HepG2 (cell line): ENCODE measurements around the gene CTNNAL1. TPM values are rescaled to one million over a fixed set of nuclear protein-coding genes. Genes with fewer than 3 reads are reported as not detected.

Source experiments
- ATAC-seq: fragments of 200-7000 bp; cut with Tn5 transposase; 3 replicates; pipeline ENCODE4 v1.9.1; 2020; ENCODE audit warnings: mild to moderate bottlenecking, moderate library complexity
- BruUV-seq: library from RNA; stranded (reverse); fragments of 400-500 nt; replicated peaks from 2 replicates; lab custom pipeline; 2021; lab: Mats Ljungman, UMichigan
- CTCF ChIA-PET: fragments of 300-600 bp; formaldehyde crosslinking; extraction: SDS; loops from one replicate; lab custom pipeline; 2021; ENCODE audit warnings: low total read pairs, inconsistent platforms, low intra/inter-chr PET ratio; lab: Yijun Ruan, JAX
- POLR2A ChIA-PET: fragments of 350-600 bp; sonication (Branson Sonifier 250); formaldehyde crosslinking; loops from one replicate; lab custom pipeline; 2020; ENCODE audit warnings: antibody characterized with exemption, inconsistent platforms; lab: Yijun Ruan, JAX
- DNase-seq: peaks from one replicate; pipeline ENCODE4 v3.0.0-alpha.2; 2015; ENCODE audit warnings: low spot score
- FAIRE-seq: peaks from 3 replicates; lab custom pipeline; 2011; peaks lifted over from hg19 to GRCh38; lab: Jason Lieb, UNC
- H2AFZ ChIP-seq: one replicate; pipeline ENCODE4 v1.6.1; 2011; ENCODE audit warnings: low read length, inconsistent platforms
- H3K27ac ChIP-seq: fragments of 300-600 bp; 3 replicates; pipeline ENCODE4 v1.8.0; 2011; ENCODE audit warnings: mixed run types, mild to moderate bottlenecking, mixed read lengths, low read length, inconsistent platforms; ENCODE audit not compliant: insufficient read depth; ENCODE audit errors: extremely low read length
- H3K27me3 ChIP-seq, 2 experiments: fragments of 200-600 bp in 1 of 2; 2 replicates in 1 of 2; 3 replicates in 1 of 2; pipeline versions ENCODE4 v1.6.0 to v1.8.0; 2011; ENCODE audit warnings: low read length in 2 of 2, mild to moderate bottlenecking in 2 of 2, moderate library complexity in 2 of 2, inconsistent platforms in 1 of 2; ENCODE audit not compliant: insufficient read depth in 2 of 2, control insufficient read depth in 1 of 2
- H3K36me3 ChIP-seq, 2 experiments: fragments of 200-600 bp in 1 of 2; replicated peaks in 1 of 2; 2 replicates in 1 of 2; 3 replicates in 1 of 2; pipeline versions ENCODE4 v1.5.1 to v1.8.0; 2011; ENCODE audit warnings: low read length in 2 of 2, inconsistent platforms in 1 of 2; ENCODE audit not compliant: insufficient read depth in 2 of 2, control insufficient read depth in 1 of 2
- H3K4me1 ChIP-seq: 2 replicates; pipeline ENCODE4 v1.5.1; 2012; ENCODE audit warnings: low read length, inconsistent platforms; ENCODE audit not compliant: insufficient read depth
- H3K4me2 ChIP-seq: 2 replicates; pipeline ENCODE4 v1.6.0; 2011; ENCODE audit warnings: low read depth, low read length, inconsistent platforms
- H3K4me3 ChIP-seq, 3 experiments: fragments of 200-600 bp in 1 of 3; sonication (generic), shearing (Covaris generic) in 1 of 3; replicated peaks in 1 of 3; 2 replicates each; pipeline ENCODE4 v1.5.1; 2011 to 2016; ENCODE audit warnings: low read length in 3 of 3, inconsistent platforms in 2 of 3, low read depth in 2 of 3, mild to moderate bottlenecking in 2 of 3, control low read depth in 1 of 3, mixed read lengths in 1 of 3; ENCODE audit not compliant: insufficient read depth in 1 of 3
- H3K79me2 ChIP-seq: one replicate; pipeline ENCODE4 v1.6.1; 2011; ENCODE audit warnings: low read length, inconsistent platforms; ENCODE audit not compliant: insufficient read depth
- H3K9ac ChIP-seq: 2 replicates; pipeline ENCODE4 v1.6.0; 2011; ENCODE audit warnings: mild to moderate bottlenecking, low read depth, low read length, inconsistent platforms; ENCODE audit not compliant: insufficient read depth
- H3K9me3 ChIP-seq: 2 replicates; pipeline ENCODE4 v1.5.1; 2012; ENCODE audit warnings: mild to moderate bottlenecking, low read length
- H4K20me1 ChIP-seq: 2 replicates; pipeline ENCODE4 v1.6.0; 2011; ENCODE audit warnings: inconsistent platforms, mild to moderate bottlenecking, low read length, moderate library complexity; ENCODE audit not compliant: insufficient read depth
- CCDC6 ChIP-seq: sonication (generic); formaldehyde crosslinking; IDR thresholded peaks from 2 replicates; pipeline ENCODE4 v1.8.1; 2022; ENCODE audit warnings: mild to moderate bottlenecking, missing genetic modification reagents, moderate library complexity
- FOSL2 ChIP-seq: sonication (generic); formaldehyde crosslinking; IDR thresholded peaks from 2 replicates; pipeline ENCODE4 v1.4.0; 2020; ENCODE audit warnings: missing genetic modification reagents
- HMG20B ChIP-seq: conservative IDR thresholded peaks from 2 replicates; pipeline ENCODE4 v1.6.1; 2016; ENCODE audit warnings: missing genetic modification reagents, missing compliant biosample characterization
- JUN ChIP-seq: sonication (generic); formaldehyde crosslinking; IDR thresholded peaks from 2 replicates; pipeline ENCODE4 v1.4.0; 2020; ENCODE audit warnings: mild to moderate bottlenecking, missing genetic modification reagents
- KLF13 ChIP-seq: sonication (generic); formaldehyde crosslinking; IDR thresholded peaks from 2 replicates; pipeline ENCODE4 v1.4.0; 2020; ENCODE audit warnings: mild to moderate bottlenecking, missing genetic modification reagents
- RBAK ChIP-seq: sonication (generic); formaldehyde crosslinking; IDR thresholded peaks from 2 replicates; pipeline ENCODE4 v1.5.1; 2020; ENCODE audit warnings: mild to moderate bottlenecking, missing genetic modification reagents
- REXO4 ChIP-seq: sonication (generic); formaldehyde crosslinking; IDR thresholded peaks from 2 replicates; pipeline ENCODE4 v1.8.0; 2022; ENCODE audit warnings: missing genetic modification reagents, mild to moderate bottlenecking, borderline replicate concordance
- USF2 ChIP-seq, 2 experiments: sonication (generic) in 1 of 2; formaldehyde crosslinking in 1 of 2; IDR thresholded peaks; 2 replicates each; pipeline versions ENCODE4 v1.5.1 to v1.6.1; 2011 to 2020; ENCODE audit warnings: borderline replicate concordance in 1 of 2, low read depth in 1 of 2, low read length in 1 of 2, mild to moderate bottlenecking in 1 of 2, missing genetic modification reagents in 1 of 2, moderate library complexity in 1 of 2
- ZNF143 ChIP-seq: sonication (generic); formaldehyde crosslinking; IDR thresholded peaks from 2 replicates; pipeline ENCODE4 v1.4.0; 2020; ENCODE audit warnings: missing genetic modification reagents
- ZNF343 ChIP-seq: sonication (generic); formaldehyde crosslinking; IDR thresholded peaks from 2 replicates; pipeline ENCODE4 v1.4.0; 2020; ENCODE audit warnings: mild to moderate bottlenecking, missing genetic modification reagents
- ZNF468 ChIP-seq: sonication (generic); formaldehyde crosslinking; IDR thresholded peaks from 2 replicates; pipeline ENCODE4 v1.8.0; 2022; ENCODE audit warnings: mild to moderate bottlenecking, moderate library complexity, missing genetic modification reagents
- ZNF607 ChIP-seq: sonication (generic); formaldehyde crosslinking; IDR thresholded peaks from 2 replicates; pipeline ENCODE4 v1.5.1; 2020; ENCODE audit warnings: missing genetic modification reagents, mild to moderate bottlenecking, borderline replicate concordance
- ZNF629 ChIP-seq: sonication (generic); formaldehyde crosslinking; conservative IDR thresholded peaks from 2 replicates; pipeline ENCODE4 v1.5.0; 2020; ENCODE audit warnings: missing genetic modification reagents
- ZNF678 ChIP-seq: sonication (generic); formaldehyde crosslinking; IDR thresholded peaks from 2 replicates; pipeline ENCODE4 v1.4.0; 2020; ENCODE audit warnings: mild to moderate bottlenecking, missing genetic modification reagents
- ZNF782 ChIP-seq: sonication (generic); formaldehyde crosslinking; IDR thresholded peaks from 2 replicates; pipeline ENCODE4 v1.4.0; 2020; ENCODE audit warnings: missing genetic modification reagents, mild to moderate bottlenecking, borderline replicate concordance
- WGBS: methylation state at CpG from one replicate; pipeline ENCODE4 v1.1.6; 2017; ENCODE audit warnings: low lambda C conversion rate; 5-methylcytosine and 5-hydroxymethylcytosine counted together
- in situ Hi-C: cut with HindIII; loops from 2 replicates; pipeline ENCODE4 v1.10.0; 2017; ENCODE audit warnings: low pct_unique_long_range_greater_than_20kb; ENCODE audit not compliant: extremely low pct_ligation_motif_present
- intact Hi-C: fragments of 100-400 bp; cut with micrococcal nuclease; formaldehyde crosslinking; loops from one replicate; pipeline ENCODE4 v1.10.0; 2022; ENCODE audit not compliant: unreplicated experiment
- polyA plus RNA-seq, 8 experiments: library from polyadenylated mRNA; depleted of rRNA in 3 of 8; stranded (reverse) in 7 of 8; unstranded in 1 of 8; fragments of >200 nt; fragmentation: Illumina TruSeq in 4 of 8; extraction: Trizol in 4 of 8; gene quantifications; 2 replicates each; pipeline versions ENCODE4 v1.2.1 to v1.2.3, GENCODE V29; 2011 to 2016; ENCODE audit warnings: low read depth in 4 of 8, missing spikeins in 1 of 8, mixed read lengths in 1 of 8; ENCODE audit not compliant: insufficient read depth in 1 of 8
- total RNA-seq, 5 experiments: library from RNA; depleted of rRNA; stranded (reverse); fragments of >200 nt; fragmentation: Illumina TruSeq; extraction: Trizol; gene quantifications; 2 replicates each; pipeline ENCODE4 v1.2.3, GENCODE V29; 2016; ENCODE audit warnings: low read depth in 1 of 5
- TF ChIP-seq, protein P1 (sequence below): sonication (generic); formaldehyde crosslinking; IDR thresholded peaks from 2 replicates; pipeline ENCODE4 v1.4.0; 2020; ENCODE audit warnings: missing genetic modification reagents
- TF ChIP-seq, protein P2 (sequence below): sonication (generic); formaldehyde crosslinking; IDR thresholded peaks from 2 replicates; pipeline ENCODE4 v1.9.0; 2021; ENCODE audit warnings: missing genetic modification reagents, borderline replicate concordance

Gene CTNNAL1
- total and polyA plus RNA-seq, 2 of the 13 experiments (the other 11 are each of a cell fraction or from before 2014, with no cell fraction given), result 32.0 to 162 TPM

- CTCF ChIA-PET, result no interaction called here
- Histone ChIP-seq H3K9me3 (no peaks in the 10 kb centered on the region), H2AFZ (no peak overlapping the region), H3K36me3 (no peaks in the 10 kb centered on the region), H3K27ac (no peak overlapping the region), H3K4me3 (peak overlapping the region in 1 of 3 experiments; percentile 81; a peak in 2 of 6 replicates), H3K4me2 (peak overlapping the region; percentile 98), H4K20me1 (peaks cover 3% of the 10 kb centered on the region; the same call in 1 of the 2 replicates), H3K79me2 (peaks cover 66% of the 10 kb centered on the region), H3K4me1 (peaks cover 47% of the 10 kb centered on the region), H3K27me3 (no peaks in the 10 kb centered on the region; a peak in 1 of 5 replicates), H3K9ac (0 out of 2 replicates have a peak overlapping the region, but pooled peaks have one; percentile 83)
- intact Hi-C loops, result loop anchor here (5.0 kb wide), 1 partner anchor 112 kb away; no protein-coding TSS in a partner anchor
- BruUV-seq, result no TSS peak
- in situ Hi-C loops, result no loop called here
- WGBS, result 38% methylated on average over 1 of the region's 1 CpG
- no peak for ATAC-seq
- no peak for FAIRE-seq
- POLR2A ChIA-PET, result interaction anchor here (1.3 to 1.7 kb wide), 2 partner anchors 12 to 142 kb away, joined by 3 to 4 read pairs; no protein-coding TSS in a partner anchor
- DNase-seq, result peak; percentile 60
- TF ChIP-seq FOSL2 (CRISPR knock-in tag) (peak; percentile 92), JUN (CRISPR knock-in tag) (no peak), ZNF343 (CRISPR knock-in tag) (no peak), USF2 (IDR thresholded peaks at IDR 0.05; ENCODE audit: low read depth, low read length) (no peak), USF2 (CRISPR knock-in tag; IDR thresholded peaks at IDR 0.05; ENCODE audit: borderline replicate concordance) (no peak), ZNF468 (no peak), CCDC6 (CRISPR knock-in tag) (no peak), ZNF629 (CRISPR knock-in tag) (no peak), ZNF678 (CRISPR knock-in tag) (no peak), RBAK (CRISPR knock-in tag) (no peak), ZNF143 (CRISPR knock-in tag) (no peak), ZNF607 (no peak), KLF13 (CRISPR knock-in tag) (no peak), ZNF782 (CRISPR knock-in tag) (no peak), REXO4 (CRISPR knock-in tag) (no peak), HMG20B (CRISPR knock-in tag) (no peak)
- TF ChIP-seq, protein P1, sequence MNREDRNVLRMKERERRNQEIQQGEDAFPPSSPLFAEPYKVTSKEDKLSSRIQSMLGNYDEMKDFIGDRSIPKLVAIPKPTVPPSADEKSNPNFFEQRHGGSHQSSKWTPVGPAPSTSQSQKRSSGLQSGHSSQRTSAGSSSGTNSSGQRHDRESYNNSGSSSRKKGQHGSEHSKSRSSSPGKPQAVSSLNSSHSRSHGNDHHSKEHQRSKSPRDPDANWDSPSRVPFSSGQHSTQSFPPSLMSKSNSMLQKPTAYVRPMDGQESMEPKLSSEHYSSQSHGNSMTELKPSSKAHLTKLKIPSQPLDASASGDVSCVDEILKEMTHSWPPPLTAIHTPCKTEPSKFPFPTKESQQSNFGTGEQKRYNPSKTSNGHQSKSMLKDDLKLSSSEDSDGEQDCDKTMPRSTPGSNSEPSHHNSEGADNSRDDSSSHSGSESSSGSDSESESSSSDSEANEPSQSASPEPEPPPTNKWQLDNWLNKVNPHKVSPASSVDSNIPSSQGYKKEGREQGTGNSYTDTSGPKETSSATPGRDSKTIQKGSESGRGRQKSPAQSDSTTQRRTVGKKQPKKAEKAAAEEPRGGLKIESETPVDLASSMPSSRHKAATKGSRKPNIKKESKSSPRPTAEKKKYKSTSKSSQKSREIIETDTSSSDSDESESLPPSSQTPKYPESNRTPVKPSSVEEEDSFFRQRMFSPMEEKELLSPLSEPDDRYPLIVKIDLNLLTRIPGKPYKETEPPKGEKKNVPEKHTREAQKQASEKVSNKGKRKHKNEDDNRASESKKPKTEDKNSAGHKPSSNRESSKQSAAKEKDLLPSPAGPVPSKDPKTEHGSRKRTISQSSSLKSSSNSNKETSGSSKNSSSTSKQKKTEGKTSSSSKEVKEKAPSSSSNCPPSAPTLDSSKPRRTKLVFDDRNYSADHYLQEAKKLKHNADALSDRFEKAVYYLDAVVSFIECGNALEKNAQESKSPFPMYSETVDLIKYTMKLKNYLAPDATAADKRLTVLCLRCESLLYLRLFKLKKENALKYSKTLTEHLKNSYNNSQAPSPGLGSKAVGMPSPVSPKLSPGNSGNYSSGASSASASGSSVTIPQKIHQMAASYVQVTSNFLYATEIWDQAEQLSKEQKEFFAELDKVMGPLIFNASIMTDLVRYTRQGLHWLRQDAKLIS, result no peak
- TF ChIP-seq, protein P2, sequence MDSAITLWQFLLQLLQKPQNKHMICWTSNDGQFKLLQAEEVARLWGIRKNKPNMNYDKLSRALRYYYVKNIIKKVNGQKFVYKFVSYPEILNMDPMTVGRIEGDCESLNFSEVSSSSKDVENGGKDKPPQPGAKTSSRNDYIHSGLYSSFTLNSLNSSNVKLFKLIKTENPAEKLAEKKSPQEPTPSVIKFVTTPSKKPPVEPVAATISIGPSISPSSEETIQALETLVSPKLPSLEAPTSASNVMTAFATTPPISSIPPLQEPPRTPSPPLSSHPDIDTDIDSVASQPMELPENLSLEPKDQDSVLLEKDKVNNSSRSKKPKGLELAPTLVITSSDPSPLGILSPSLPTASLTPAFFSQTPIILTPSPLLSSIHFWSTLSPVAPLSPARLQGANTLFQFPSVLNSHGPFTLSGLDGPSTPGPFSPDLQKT (CRISPR knock-in tag), result no peak
These were observed 2.6 kb downstream of the CTNNAL1 start for GRCh38 chr9:109010746-109011145.
